Lung (tissue), 12 donors: ENCODE data around the gene SLC35F3. TPM values are rescaled to one million over a fixed set of nuclear protein-coding genes. Genes with fewer than 3 reads are reported as not detected.

Source experiments
- ATAC-seq: fragments of 200-7000 bp; cut with Tn5 transposase; one replicate; pipeline ENCODE4 v1.9.1; 2020; ENCODE audit warnings: moderate number of reproducible peaks; ENCODE audit not compliant: insufficient read depth, low FRiP score
- DNase-seq, 3 donors: peaks; one replicate each; pipeline ENCODE4 v3.0.0-alpha.2; 2013 to 2017
- H3K27ac ChIP-seq, 2 donors: one replicate each; pipeline ENCODE4 v1.5.1; 2013; ENCODE audit warnings: mild to moderate bottlenecking in 2 of 2, moderate library complexity in 2 of 2, control low read depth in 1 of 2, inconsistent platforms in 1 of 2, low read depth in 1 of 2, low read length in 1 of 2
- H3K27me3 ChIP-seq, 3 donors: one replicate each; pipeline ENCODE4 v1.5.1; 2013; ENCODE audit warnings: low read length in 2 of 3; ENCODE audit not compliant: control insufficient read depth in 3 of 3, insufficient read depth in 3 of 3
- H3K36me3 ChIP-seq, 4 donors: one replicate each; pipeline ENCODE4 v1.5.1; 2013; ENCODE audit warnings: low read length in 4 of 4, mild to moderate bottlenecking in 1 of 4, moderate library complexity in 1 of 4; ENCODE audit not compliant: control insufficient read depth in 4 of 4, insufficient read depth in 4 of 4
- H3K4me1 ChIP-seq, 5 donors: one replicate each; pipeline ENCODE4 v1.5.1; 2013; ENCODE audit warnings: low read length in 5 of 5, mild to moderate bottlenecking in 2 of 5, moderate library complexity in 1 of 5; ENCODE audit not compliant: control insufficient read depth in 5 of 5, insufficient read depth in 5 of 5
- H3K4me3 ChIP-seq: one replicate; pipeline ENCODE4 v1.5.1; 2013; ENCODE audit warnings: mild to moderate bottlenecking, control low read depth, moderate library complexity
- H3K9ac ChIP-seq, 2 donors: one replicate each; pipeline ENCODE4 v1.5.1; 2013; ENCODE audit warnings: low read length in 2 of 2, control low read depth in 1 of 2; ENCODE audit not compliant: insufficient read depth in 1 of 2
- H3K9me3 ChIP-seq, 4 donors: one replicate each; pipeline ENCODE4 v1.5.1; 2013; ENCODE audit warnings: low read length in 3 of 4, mild to moderate bottlenecking in 1 of 4, moderate library complexity in 1 of 4; ENCODE audit not compliant: control insufficient read depth in 4 of 4, insufficient read depth in 3 of 4
- CTCF ChIP-seq: IDR thresholded peaks from 2 replicates; pipeline ENCODE4 v1.5.1; 2012; ENCODE audit warnings: mild to moderate bottlenecking; ENCODE audit errors: control extremely low read depth, extremely low read depth
- WGBS, 2 donors: extraction: QIAGEN DNeasy Blood & Tissue Kit; methylation state at CpG; one replicate each; pipeline ENCODE4 v1.1.7; 2013; 5-methylcytosine and 5-hydroxymethylcytosine counted together
- polyA plus RNA-seq, 2 donors: library from polyadenylated mRNA; stranded (reverse); fragments of 200-250 nt; gene quantifications; one replicate each; pipeline ENCODE4 v1.2.1, GENCODE V29; 2013
- total RNA-seq, 2 donors: library from RNA; depleted of rRNA in 1 of 2; stranded (reverse); fragments of >200 nt in 1 of 2; gene quantifications; one replicate each; pipeline ENCODE4 v1.2.1, GENCODE V29; 2014 to 2021
- donor health status: control.
- donor health status: control.
- donor health status: Bipolar disorder and iron deficiency.
- donor health status: healthy.
- donor health status: DM: yes; HTN: yes; CAD: no.

Gene SLC35F3
- total and polyA plus RNA-seq, 4 donors = 0.09 to 1.4 (median 0.48) TPM

GRCh38 chr1:234214911-234215892 lies 310.7 kb downstream of the SLC35F3 start:
- 38 to 52% methylated on average over 20 of the region's 20 CpGs for WGBS, 2 donors
- no peak overlapping the region for H3K4me3 ChIP-seq
- DNase-seq = no peak
- peaks cover 0 to 12% (median 6%) of the 10 kb centered on the region in 5 donors for H3K4me1 ChIP-seq
- peaks cover 0 to 5% (median 0%) of the 10 kb centered on the region in 4 donors for H3K9me3 ChIP-seq
- TF ChIP-seq CTCF = no peak
- ATAC-seq = no peak
- H3K9ac ChIP-seq = no peak overlapping the region
- no peaks in the 10 kb centered on the region for H3K36me3 ChIP-seq
- no peak overlapping the region for H3K27ac ChIP-seq
- H3K27me3 ChIP-seq = peaks cover 0 to 36% (median 26%) of the 10 kb centered on the region in 3 donors

DNA sequence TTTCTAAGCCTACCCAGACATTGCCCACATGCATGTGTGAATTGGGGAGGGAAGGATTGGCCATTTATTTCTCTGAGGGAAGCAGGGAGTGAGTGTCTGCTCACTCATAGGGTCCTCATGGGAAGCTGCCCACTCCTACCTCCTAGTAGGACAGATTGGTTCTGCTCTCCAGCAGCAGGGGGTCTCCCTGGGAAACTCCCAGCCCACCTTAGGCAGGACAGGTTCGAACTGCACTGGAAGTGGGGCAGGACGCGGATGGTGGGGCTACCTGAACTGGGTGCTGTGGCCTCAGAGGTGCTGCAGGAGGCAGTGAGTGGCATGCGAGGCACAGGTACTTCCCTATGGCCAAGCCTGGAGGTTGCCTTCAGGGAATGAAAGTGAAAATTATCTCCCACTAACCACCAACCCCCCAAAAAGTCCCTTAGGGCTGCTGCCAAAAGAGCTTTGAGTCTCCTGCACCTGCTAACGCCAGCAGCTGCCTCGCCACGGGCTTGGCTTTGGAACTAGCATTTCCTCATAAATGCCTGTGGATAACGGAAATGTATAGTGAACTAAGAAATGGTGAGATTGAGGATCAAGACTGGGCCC lies 311.7 kb downstream of the SLC35F3 start:
- Histone ChIP-seq H3K4me1 (peaks cover 0 to 12% (median 6%) of the 10 kb centered on the region in 5 donors), H3K4me3 (no peak overlapping the region), H3K27me3 (peaks cover 0 to 36% (median 26%) of the 10 kb centered on the region in 3 donors), H3K27ac (no peak overlapping the region), H3K36me3 (no peaks in the 10 kb centered on the region), H3K9me3 (peaks cover 0 to 8% (median 0%) of the 10 kb centered on the region in 4 donors), H3K9ac (no peak overlapping the region)
- DNase-seq (no peak), ATAC-seq (no peak)
- TF ChIP-seq CTCF = no peak
- WGBS, 2 donors = 77 to 85% methylated on average over 8 of the region's 8 CpGs

GRCh38 chr1:234217316-234217840 lies 312.9 kb downstream of the SLC35F3 start:
- Histone ChIP-seq H3K9ac (no peak overlapping the region), H3K4me3 (no peak overlapping the region), H3K36me3 (no peaks in the 10 kb centered on the region), H3K27me3 (peaks cover 0 to 35% (median 26%) of the 10 kb centered on the region in 3 donors), H3K9me3 (peaks cover 0 to 8% (median 0%) of the 10 kb centered on the region in 4 donors), H3K27ac (no peak overlapping the region), H3K4me1 (peaks cover 0 to 12% (median 6%) of the 10 kb centered on the region in 5 donors)
- ATAC-seq = no peak
- TF ChIP-seq CTCF = no peak
- 84% methylated on average over 4 of the region's 4 CpGs for WGBS, 2 donors
- DNase-seq = no peak
